H4 (cell line): ENCODE results near the gene ARMC6. TPM values are rescaled to one million over a fixed set of nuclear protein-coding genes. Genes with fewer than 3 reads are reported as not detected.
"Not testable (repeated sequence)": the region's sequence is repeated elsewhere in the genome, so short reads cannot be mapped to it uniquely, and the experiment has no call there.

Source experiments
- DNase-seq: peaks from one replicate; pipeline ENCODE4 v3.0.0-alpha.2; 2015; ENCODE audit warnings: low spot score
- total RNA-seq: library from RNA; depleted of rRNA; stranded (reverse); fragments of >200 nt; shearing (Covaris generic); gene quantifications from 2 replicates; pipeline ENCODE4 v1.2.3, GENCODE V29; 2014

The ARMC6 gene
- total RNA-seq, 1 experiment from 2014 or later = 57.7 TPM

DNA sequence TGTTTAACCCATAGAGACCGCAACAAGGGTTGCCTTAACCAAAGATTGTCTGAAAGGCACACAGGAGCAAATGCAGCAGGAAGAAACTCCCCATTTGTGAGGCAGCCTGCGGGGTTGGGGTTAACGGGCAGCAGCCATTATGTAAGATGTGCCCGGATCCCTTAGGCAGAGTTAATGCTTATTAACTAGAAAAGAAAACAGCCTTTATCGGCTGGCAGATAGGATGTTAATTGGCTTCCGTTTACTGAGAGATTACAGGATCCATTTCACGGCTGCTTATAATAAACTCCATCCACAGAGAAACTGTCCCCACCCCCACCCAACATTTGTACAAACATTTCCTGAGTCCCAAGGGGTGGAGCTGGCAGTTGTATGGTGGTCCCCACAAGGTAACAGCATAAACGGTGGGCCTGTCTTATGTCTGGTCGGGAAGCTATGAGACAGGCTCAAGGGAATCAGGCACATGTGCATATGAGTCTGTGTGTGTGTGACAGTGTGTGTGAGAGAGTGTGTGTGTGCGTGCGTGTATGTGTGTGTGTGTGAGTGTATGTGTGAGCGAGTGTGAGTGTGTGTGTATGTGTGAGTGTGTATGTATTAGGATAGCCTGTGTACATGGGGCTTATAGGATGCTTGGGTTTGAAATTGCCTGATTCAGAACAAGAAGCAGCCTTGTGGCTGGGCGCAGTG lies 40.9 kb downstream of the ARMC6 start:
- no peak for DNase-seq

DNA sequence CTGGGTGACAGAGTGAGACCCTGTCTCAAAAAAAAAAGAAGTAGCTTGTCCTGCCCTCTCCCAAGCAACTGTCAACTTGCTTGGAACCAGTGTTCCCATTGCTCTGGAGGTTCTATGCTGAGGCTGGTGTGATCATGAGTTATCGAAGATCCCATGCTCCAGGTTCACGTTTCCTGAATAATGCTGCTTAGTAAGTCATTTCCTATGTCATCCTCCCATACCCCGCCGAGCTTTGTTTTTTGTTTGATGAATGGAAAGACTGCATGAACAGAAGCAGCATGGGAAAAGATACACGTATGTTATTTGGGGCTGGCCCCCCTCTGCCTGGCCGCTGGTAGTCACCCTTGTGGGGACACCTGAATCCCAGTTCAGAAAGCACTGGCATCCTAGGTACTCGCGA lies 41.7 kb downstream of the ARMC6 start:
- no peak for DNase-seq

DNA sequence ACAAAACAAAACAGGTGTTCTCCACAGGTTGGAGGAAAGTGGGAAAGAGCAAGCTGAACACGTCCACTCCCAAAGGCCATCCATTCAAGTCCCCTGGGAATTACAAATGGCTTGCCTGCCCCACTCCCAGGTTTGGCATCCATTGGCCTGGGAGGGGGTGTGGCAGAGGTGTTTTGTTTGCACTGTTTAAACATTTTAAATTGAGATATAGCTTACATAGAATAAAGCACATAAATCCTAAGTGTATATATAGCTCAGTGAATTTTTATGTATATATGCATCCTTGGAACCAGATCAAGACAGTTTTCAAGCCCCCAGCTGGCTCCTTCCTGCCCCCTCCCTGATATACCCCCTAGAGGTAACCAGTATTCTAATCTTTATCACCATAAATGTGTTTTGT lies 43.1 kb downstream of the ARMC6 start:
- DNase-seq = no peak

DNA sequence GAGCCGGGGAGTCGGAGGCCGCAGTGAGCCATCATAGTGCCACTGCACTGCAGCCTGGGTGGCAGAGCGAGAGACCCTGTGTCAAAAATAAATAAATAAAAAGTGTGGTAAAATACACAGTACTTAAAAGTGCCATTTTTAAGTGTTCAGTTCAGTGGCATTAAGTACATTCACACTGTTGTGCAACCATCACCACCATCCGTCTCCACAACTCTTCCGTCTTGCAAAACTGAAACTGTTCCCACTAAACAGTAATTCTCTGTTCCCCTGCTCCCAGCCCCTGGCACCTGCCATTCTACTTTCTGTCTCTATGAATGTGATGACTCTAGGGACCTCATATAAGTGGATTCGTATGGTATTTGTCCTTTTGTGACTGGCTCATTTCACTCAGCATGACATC lies 43.7 kb downstream of the ARMC6 start:
- no peak for DNase-seq

DNA sequence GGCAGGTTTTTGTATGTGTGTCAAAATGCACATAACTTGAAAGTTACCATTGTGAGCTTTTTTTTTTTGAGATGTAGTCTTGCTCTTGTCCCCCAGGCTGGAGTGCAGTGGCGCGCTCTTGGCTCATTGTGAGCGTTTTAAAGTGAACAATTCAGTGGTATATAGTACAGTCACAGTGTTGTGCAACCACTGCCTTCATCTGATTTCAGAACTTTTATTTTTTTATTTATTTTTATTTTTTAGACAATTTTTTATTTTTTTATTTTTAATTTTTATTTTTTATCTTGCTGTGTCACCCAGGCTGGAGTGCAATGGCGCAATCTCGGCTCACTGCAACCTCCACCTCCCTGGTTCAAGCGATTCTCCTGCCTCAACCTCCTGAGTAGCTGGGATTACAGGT lies 45.4 kb downstream of the ARMC6 start:
- DNase-seq = no peak

DNA sequence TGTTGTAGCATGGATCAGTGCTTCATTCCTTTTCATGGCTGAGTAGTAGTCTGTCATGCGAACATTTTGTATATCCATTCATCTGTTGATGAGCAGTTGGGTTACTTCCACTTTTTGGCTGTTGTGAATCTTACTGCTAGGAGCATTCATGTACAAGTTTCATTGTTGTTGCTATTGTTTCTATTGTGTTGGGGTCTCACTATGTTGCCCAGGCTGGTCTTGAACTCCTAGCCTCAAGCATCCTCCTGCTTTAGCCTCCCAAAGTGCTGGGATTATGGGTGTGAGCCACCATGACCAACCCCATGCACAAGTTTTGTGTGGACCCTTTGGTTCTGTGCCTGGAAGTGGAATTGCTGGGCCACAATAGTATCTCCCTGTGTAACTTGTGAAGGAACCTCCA lies 46.2 kb downstream of the ARMC6 start:
- no peak for DNase-seq

DNA sequence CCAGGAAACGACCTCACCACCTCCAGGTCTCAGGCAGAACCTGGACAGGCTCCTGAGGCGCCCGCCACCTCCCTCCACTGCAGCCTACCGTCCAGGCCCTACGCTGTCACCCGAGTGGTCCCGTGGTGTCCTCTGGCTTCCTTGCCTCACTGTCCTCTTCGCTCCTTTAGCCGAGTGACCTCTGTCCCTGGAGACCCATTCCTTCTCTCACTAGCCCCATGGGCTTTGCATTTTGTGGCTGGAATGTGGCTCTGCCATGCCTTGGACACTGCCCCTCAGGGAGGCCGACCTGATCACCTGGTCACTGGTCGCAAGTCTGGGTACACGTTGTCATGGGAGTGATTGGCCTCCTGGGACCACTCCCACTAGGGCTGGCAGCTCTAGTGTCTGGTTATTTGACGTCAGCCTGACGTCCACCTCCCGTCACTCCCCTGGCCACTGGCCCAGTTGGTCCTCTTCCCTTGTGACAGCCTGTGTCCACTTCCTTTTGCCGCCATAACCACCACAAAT lies 48.3 kb downstream of the ARMC6 start:
- no peak for DNase-seq

DNA sequence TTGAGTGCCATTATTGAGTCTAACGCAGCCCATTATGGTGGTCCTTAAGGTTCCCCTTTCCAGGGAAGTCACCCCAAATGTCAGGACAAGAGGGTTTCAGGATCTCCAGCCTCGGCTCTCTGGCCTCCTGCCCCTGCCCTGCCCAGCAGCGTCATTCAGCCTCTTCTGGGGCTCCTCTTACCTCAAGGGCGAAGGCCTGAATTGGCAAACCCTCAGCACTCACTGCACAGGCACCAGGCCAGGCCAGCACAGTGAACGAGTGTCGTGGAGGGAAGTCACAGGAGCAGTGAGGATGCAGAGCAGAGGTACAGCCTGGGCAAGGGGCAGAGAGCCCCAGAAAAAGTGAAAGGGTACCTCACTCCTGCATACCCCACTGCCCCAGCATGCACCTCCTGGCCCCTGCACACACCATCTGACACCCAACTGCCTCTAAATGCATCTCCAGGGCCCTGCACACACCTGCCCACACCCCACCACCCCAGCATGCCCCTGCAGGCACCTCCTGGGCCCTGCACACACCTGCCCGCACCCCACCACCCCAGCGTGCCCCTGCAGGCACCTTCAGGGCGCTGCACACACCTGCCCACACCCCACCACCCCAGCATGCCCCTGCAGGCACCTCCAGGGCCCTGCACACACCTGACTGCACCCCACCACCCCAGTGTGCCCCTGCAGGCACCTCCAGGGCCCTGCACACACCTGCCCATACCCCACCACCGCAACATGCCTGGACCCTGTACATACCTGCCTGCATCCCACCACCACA lies 50.2 kb downstream of the ARMC6 start:
- DNase-seq = no peak

DNA sequence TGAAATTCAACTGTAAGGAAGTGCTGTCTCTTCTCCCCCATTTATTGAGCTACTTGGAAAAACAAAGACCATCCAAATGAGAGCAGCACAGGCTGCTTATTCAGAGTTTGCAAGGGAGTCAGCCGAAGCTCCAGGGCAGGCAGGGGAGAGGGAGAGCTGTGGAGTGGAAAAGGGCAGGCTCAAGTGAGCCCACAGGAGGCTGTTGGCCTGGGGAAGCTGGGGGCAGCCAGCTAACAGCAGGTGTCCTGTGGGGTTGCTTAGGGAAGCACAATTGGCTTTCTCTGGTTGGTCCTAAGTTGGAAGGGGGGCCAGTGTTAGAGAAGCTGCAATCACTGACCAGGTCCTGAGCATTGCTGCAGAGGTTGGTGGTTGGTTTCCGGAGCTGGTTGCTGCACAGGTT lies 54.3 kb downstream of the ARMC6 start:
- no peak for DNase-seq

DNA sequence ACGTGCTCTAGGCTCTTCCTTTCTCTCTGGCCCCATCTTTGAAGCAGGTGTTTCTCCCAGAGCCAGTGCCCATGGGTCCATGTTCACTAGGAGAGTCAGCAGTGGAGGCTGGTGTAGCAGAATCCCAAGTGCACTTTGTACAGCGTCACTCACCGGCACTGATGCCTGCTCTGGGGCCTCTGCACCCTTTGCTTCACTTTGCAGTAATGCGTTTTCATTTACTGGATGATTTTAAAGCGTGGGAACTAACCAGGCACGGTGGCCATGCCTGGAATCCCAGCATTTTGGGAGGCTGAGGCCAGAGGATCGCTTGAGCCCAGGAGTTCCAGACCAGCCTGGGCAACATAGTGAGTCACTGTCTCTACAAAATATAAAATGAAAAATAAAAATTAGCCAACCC lies 61.1 kb downstream of the ARMC6 start:
- no peak for DNase-seq

DNA sequence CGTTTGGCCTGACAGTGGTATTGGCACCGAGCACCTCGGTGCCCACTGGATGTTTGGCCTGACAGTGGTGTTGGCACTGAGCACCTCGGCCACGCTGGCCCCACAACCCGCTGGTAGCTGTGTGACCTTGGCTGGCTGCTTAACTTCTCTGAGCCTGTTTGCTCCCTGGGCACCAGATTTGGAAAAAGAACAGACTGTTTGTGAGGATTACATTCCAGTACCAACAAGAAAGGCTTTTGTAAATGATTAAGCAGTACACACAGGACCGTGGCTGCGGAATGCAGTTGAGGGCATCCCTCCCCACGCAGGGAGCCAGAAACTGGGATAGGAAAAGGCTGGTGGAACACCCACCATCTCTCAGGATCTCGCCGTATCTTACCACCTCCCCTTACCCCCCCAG lies 62.3 kb downstream of the ARMC6 start:
- DNase-seq = no peak

DNA sequence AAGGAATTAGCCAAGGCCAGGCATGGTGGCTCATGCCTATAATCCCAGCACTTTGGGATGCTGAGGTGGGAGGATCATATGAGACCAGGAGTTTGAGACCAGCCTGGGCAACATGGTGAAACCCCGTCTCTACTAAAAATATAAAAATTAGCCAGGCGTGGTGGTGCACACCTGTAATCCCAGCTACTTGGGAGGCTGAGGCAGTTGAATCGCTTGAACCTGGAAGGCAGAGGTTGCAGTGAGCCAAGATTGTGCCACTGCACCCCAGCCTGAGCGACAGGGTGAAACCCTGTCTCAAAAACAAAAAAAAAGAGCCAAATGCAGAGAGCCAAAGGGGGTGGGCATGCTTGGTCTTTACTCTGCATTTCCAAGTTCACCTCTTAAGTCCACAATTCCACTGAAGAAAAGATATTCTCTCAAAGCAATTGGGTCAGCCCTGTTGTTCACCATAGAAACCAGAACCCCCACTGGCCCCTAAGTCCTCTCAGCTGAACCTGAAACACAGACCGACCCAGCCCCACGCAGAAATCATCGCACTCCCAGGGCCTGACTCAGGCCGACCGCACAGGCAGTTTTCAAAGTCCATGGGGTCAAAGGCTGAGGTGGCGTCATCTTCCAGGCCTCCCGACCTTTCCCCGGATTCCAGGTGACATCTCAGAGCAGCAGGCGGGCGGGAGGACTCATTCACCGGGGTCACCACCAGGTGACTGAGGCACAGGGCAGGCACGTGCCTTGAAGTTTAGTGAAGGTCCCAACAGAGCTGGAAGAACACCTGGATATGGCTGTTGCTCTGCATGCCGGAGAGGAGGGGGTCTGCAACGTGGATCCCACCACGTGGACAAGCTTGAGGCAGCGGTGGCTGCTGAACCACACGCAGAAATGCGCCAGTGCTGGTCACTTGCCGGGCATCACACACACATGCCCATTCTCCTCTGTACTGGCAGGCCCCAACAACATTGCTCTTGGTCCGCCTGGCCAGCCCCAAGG lies 63.5 kb downstream of the ARMC6 start:
- no peak for DNase-seq

DNA sequence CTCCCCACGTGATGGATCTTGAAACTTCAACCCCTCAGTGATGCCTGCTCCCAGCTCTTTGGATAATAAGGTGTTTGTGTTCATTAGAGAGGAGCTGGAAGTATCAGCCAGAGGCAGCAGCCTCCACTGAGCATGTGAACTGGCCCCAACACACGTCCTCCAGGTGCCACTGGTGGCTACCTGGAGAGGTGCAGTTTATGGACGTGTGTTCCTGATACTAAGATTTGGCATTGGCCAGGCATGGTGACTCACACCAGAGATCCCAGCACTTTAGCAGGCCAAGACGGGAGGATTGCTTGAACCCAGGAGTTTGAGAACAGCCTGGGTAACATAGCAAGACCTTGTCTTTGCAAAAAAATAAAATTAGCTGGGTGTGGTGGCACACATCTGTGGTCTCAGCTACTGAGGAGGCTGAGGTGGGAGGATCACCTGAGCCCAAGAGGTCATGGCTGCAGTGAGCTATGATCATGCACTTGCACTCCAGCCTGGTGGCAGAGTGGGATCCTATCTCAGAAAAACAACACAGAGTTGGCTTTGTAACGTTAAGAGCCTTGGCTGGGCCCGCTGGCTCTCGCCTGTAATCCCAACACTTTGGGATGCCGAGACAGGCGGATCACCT lies 64.8 kb downstream of the ARMC6 start:
- no peak for DNase-seq

DNA sequence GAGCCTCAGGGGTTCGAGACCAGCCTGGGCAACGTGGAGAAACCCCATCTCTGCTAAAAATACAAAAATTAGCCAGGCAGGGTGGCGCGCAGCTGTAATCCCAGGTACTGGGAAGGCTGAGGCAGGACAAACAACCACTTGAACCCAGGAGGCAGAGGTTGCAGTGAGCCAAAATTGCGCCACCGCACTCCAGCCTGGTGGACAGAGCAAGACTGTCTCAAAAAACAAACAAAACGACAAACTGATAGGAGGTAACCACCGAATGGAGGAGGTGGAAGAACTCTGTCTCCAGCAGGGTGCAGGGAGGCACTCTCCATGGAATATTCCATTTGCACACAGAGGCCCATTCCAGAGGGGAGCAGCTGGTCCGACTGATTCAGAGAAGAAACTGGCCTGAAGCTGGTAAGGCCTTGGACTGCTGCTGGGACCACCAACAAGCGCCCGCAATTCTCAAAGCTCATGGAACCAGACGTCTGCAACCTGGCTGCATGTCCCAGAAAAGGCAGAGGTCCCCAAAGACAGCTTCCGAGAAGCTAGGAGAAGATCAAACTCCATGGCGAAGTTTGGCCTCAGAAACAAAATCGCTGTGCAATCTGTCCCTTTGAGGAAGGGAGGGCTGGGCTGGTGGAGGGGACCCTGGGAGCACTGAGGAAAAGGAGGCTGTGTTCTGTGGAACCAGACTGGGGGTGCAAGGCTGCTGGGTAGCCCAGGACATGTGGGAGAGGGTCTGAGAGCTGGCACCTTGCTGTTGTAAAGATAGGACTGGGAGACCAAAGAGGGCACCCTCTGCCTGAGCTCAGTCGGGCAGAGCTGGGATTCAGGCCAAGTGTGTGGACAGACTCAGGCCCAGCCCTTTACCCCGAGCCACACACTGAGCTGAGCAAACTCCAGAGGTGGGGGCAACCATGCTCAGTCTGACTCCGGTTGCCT lies 65.6 kb downstream of the ARMC6 start:
- no peak for DNase-seq

DNA sequence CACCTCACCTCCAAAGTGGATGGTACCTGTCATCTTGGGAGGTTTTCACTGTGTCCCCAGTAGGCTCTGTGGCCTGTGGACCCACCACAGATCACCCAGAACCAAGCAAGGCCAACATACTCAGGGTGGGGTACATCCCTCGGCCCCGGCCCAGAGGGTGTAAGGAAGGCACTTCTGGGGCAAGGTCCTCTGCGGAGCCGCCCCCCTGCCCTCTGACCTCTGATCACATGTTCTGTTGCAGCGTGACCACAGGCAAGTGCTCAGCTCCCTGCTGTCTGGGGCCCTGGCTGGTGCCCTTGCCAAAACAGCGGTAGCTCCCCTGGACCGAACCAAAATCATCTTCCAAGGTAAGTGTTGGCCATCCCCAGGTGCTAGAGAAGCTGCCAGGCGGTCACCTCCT lies 68.1 kb downstream of the ARMC6 start:
- DNase-seq = no peak

DNA sequence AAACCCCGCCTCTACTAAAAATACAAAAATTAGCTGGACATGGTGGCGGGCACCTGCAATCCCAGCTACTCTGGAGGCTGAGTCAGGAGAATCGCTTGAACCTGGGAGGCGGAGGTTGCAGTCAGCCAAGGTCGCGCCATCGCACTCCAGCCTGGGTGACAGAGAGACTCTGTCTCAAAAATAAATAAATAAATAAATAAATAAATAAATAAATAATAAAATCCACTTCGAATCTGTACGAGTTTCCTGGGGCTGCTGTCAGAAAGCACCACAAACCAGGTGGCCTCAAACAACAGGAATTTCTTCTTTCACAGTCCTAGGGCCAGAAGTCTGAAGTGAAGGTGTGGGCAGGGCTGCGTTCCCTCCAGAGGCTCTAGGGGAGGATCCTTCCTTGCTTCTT lies 69.2 kb downstream of the ARMC6 start:
- DNase-seq = not testable (repeated sequence)

DNA sequence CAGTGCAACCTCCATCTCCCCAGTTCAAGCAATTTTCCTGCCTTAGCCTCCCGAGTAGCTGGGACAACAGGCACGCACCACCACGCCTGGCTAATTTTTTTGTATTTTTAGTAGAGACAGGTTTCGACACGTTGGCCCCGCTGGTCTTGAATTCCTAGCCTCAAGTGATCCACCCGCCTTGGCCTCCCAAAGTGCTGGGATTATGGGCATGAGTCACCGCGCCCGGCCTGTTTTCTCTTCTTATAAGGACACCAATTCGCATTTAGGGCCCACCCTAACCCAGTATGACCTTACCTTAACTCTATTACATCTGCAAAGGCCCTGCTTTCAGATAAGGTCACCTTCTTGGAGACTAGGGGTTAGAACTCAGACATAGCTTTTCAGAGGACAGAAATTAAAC lies 69.8 kb downstream of the ARMC6 start:
- no peak for DNase-seq

DNA sequence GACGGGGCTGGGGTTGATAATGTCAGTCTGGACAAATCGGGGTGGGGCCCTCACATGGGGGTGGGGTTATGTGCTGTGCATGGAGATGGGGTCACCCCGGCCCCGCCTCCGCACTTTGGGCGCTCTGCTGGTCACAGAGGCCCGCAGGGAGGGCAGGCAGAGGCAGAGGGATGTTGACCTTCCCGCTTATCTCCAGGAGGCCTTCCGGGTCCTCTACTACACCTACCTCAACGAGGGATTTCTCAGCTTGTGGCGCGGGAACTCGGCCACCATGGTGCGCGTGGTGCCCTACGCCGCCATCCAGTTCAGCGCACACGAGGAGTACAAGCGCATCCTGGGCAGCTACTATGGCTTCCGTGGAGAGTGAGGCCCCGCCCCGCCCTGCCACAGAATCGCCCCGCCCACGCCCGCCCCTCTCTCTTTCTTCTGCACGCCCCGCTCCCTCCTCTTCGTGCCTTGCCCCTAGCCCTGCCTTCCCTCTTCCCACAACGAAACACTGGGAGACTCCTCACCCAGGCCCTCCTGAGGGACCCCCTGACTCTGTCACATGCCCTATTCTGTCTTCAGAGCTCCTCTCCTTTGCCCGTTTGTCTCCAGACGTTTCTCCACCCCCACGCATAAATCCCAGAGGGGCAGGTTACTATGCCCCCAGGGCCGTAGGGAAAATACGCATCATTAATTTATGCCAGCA lies 72.1 kb downstream of the ARMC6 start:
- DNase-seq = no peak

DNA sequence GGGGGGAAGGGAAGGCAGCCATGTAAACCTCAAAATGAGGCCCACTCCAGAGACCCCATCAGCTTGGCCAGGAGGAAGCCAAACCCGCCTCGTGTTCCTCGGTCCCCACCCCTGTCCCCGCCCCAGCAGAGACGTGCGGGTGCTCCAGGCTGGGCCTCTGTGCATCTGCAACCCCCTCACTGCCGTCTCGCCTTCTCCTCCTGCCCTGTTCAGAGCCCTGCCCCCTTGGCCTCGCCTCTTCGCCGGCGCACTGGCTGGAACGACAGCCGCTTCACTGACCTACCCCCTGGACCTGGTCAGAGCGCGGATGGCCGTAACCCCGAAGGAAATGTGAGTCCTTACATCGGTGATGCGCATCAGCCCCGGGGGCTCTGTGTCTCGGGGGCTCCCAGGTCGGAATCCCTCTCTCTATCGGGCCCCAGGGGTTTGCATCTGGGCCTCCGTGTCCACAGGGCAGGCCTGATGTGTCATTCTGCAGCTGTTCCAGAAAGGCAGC lies 72.7 kb downstream of the ARMC6 start:
- DNase-seq = no peak

DNA sequence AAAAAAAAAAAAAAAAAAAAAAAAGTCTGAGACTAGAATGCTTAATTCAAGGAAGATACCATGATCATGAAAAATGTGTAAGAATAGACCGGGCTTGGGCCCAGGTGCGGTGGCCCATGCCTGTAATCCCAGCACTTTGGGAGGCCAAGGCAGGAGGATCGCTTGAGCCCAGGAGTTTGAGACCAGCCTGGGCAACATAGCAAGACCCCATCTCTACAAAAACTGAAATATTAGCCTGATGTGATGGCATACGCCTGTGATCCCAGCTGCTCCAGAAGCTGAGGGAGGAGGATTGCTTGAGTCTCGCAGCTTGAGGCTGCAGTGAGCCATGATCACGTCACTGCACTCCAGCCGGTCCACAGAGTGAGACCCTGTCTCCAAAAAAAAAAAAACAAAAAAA lies 73.5 kb downstream of the ARMC6 start:
- DNase-seq = not testable (repeated sequence)
